Measurements from ENCODE around the gene MLLT1. TPM values are rescaled to one million over a fixed set of nuclear protein-coding genes. Genes with fewer than 3 reads are reported as not detected.

Gene MLLT1
- total RNA-seq, 1 experiment from 2014 or later, result 54.9 TPM

GRCh38 chr19:6276447-6276846 is 3.3 kb downstream of the MLLT1 start:
- DNase-seq, result no peak
- Histone ChIP-seq H3K4ac (ENCODE audit: low read depth, low read length) (no peak overlapping the region), H2AFZ (ENCODE audit: low read length) (no peak overlapping the region), H3K56ac (ENCODE audit: insufficient read length, low read depth, low read length) (no peak overlapping the region), H2BK120ac (ENCODE audit: low read depth, low read length, poor library complexity, severe bottlenecking) (no peak overlapping the region), H2BK15ac (ENCODE audit: low read depth, low read length) (no peak overlapping the region), H3K4me2 (ENCODE audit: insufficient read depth, insufficient read length, low read length) (no peak overlapping the region), H4K5ac (ENCODE audit: insufficient read length, low read depth, low read length) (no peak overlapping the region), H3K79me2 (ENCODE audit: insufficient read depth, low read length) (peaks cover 53% of the 10 kb centered on the region; the same call in 1 of the 2 replicates), H3T11ph (ENCODE audit: low read length) (no peak overlapping the region), H3K23me2 (ENCODE audit: insufficient read length, low read depth, low read length, poor library complexity, severe bottlenecking) (peaks cover 7% of the 10 kb centered on the region), H2AK5ac (ENCODE audit: insufficient read length, low read length) (no peak overlapping the region), H4K91ac (ENCODE audit: insufficient read length, low read depth, low read length) (no peak overlapping the region), H3K79me1 (ENCODE audit: insufficient read depth, low read depth, low read length, poor library complexity, severe bottlenecking) (peaks cover 27% of the 10 kb centered on the region), H4K20me1 (ENCODE audit: control insufficient read depth, insufficient read depth, insufficient read length) (no peaks in the 10 kb centered on the region), H3K23ac (ENCODE audit: insufficient read length, low read depth, low read length) (no peak overlapping the region), H4K8ac (replicated peaks; ENCODE audit: insufficient read length, low read depth, low read length) (no peak overlapping the region), H3K18ac (ENCODE audit: insufficient read length, low read depth, low read length) (no peak overlapping the region), H2BK12ac (ENCODE audit: insufficient read length, low read depth, low read length) (no peak overlapping the region), H3K9ac (ENCODE audit: extremely low read depth, insufficient read length, low read length) (no peak overlapping the region), H2BK5ac (ENCODE audit: insufficient read length, low read length) (no peak overlapping the region), H3K27me3 (ENCODE audit: insufficient read depth, low read length) (no peaks in the 10 kb centered on the region), H2BK20ac (ENCODE audit: low read depth, low read length, poor library complexity, severe bottlenecking) (no peak overlapping the region), H3K4me1 (ENCODE audit: insufficient read depth, low read length) (peaks cover 12% of the 10 kb centered on the region; the same call in 1 of the 2 replicates), H3K27ac (ENCODE audit: insufficient read length, low read depth, low read length) (no peak overlapping the region), H3K9me3 (ENCODE audit: control insufficient read depth, low read depth, low read length) (no peaks in the 10 kb centered on the region), H3K14ac (ENCODE audit: insufficient read depth, low read length) (no peak overlapping the region)
- Mint-ChIP-seq H3K36me3 (ENCODE audit: insufficient read depth in 1 of 3, low read depth in 3 of 3) (peaks cover 3 to 19% (median 9%) of the 10 kb centered on the region in 3 experiments; a peak in 6 of 7 replicates), H3K27me3 (ENCODE audit: low read depth) (peaks cover 8% of the 10 kb centered on the region), H3K27ac (peak overlapping the region in 1 of 3 experiments; percentile 19; a peak in 2 of 7 replicates), H3K4me3 (peak overlapping the region in 1 of 2 experiments; percentile 32; a peak in 1 of 5 replicates), H3K4me1 (peaks cover 64 to 74% of the 10 kb centered on the region in 2 experiments), H3K9me3 (peaks cover 3% of the 10 kb centered on the region in 2 experiments; a peak in 1 of 5 replicates)
- WGBS (ENCODE audit: extremely low coverage, insufficient read length, low lambda C conversion rate), result no CpG with 5 or more reads among the region's 12 CpGs
- TF ChIP-seq, protein P1, sequence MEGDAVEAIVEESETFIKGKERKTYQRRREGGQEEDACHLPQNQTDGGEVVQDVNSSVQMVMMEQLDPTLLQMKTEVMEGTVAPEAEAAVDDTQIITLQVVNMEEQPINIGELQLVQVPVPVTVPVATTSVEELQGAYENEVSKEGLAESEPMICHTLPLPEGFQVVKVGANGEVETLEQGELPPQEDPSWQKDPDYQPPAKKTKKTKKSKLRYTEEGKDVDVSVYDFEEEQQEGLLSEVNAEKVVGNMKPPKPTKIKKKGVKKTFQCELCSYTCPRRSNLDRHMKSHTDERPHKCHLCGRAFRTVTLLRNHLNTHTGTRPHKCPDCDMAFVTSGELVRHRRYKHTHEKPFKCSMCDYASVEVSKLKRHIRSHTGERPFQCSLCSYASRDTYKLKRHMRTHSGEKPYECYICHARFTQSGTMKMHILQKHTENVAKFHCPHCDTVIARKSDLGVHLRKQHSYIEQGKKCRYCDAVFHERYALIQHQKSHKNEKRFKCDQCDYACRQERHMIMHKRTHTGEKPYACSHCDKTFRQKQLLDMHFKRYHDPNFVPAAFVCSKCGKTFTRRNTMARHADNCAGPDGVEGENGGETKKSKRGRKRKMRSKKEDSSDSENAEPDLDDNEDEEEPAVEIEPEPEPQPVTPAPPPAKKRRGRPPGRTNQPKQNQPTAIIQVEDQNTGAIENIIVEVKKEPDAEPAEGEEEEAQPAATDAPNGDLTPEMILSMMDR (conservative IDR thresholded peaks at IDR 0.05), result no peak
